Astrocyte (in vitro differentiated cells and primary cell): Measurements from ENCODE around the gene IL10RA. TPM values are rescaled to one million over a fixed set of nuclear protein-coding genes. Genes with fewer than 3 reads are reported as not detected.

Experiments used
- DNase-seq: peaks from one replicate; pipeline ENCODE4 v3.0.0-alpha.2; 2010; ENCODE audit warnings: low read depth
- FAIRE-seq: peaks from 2 replicates; lab custom pipeline; 2011; peaks lifted over from hg19 to GRCh38; lab: Jason Lieb, UNC
- H2AFZ ChIP-seq: 2 replicates; pipeline ENCODE4 v1.6.0; 2012; ENCODE audit warnings: low read depth, low read length, inconsistent platforms
- H3K27ac ChIP-seq: 2 replicates; pipeline ENCODE4 v1.5.1; 2011; ENCODE audit warnings: low read depth, low read length, inconsistent platforms
- H3K27me3 ChIP-seq: 2 replicates; pipeline ENCODE4 v1.6.0; 2011; ENCODE audit warnings: low read length, inconsistent platforms; ENCODE audit not compliant: insufficient read depth
- H3K36me3 ChIP-seq: 2 replicates; pipeline ENCODE4 v1.5.1; 2011; ENCODE audit warnings: low read length, inconsistent platforms; ENCODE audit not compliant: insufficient read depth
- H3K4me1 ChIP-seq: 2 replicates; pipeline ENCODE4 v1.5.1; 2011; ENCODE audit warnings: low read length, inconsistent platforms; ENCODE audit not compliant: insufficient read depth
- H3K4me2 ChIP-seq: 2 replicates; pipeline ENCODE4 v1.6.0; 2012; ENCODE audit warnings: low read length, inconsistent platforms
- H3K4me3 ChIP-seq: 2 replicates; pipeline ENCODE4 v1.5.1; 2011; ENCODE audit warnings: low read depth, mild to moderate bottlenecking, low read length, inconsistent platforms; ENCODE audit not compliant: insufficient read depth
- H3K79me2 ChIP-seq: 2 replicates; pipeline ENCODE4 v1.6.0; 2012; ENCODE audit warnings: mild to moderate bottlenecking, low read length, inconsistent platforms; ENCODE audit not compliant: insufficient read depth
- H3K9ac ChIP-seq: 2 replicates; pipeline ENCODE4 v1.6.0; 2012; ENCODE audit warnings: mild to moderate bottlenecking, low read length, inconsistent platforms
- H3K9me3 ChIP-seq: 2 replicates; pipeline ENCODE4 v1.5.1; 2012; ENCODE audit warnings: low read depth, mild to moderate bottlenecking, low read length, inconsistent platforms; ENCODE audit not compliant: insufficient read depth
- H4K20me1 ChIP-seq: 2 replicates; pipeline ENCODE4 v1.6.0; 2012; ENCODE audit warnings: low read length, inconsistent platforms; ENCODE audit not compliant: insufficient read depth
- H3K27ac Mint-ChIP-seq: one replicate; pipeline ENCODE4 v1.8.0; 2021; ENCODE audit warnings: mild to moderate bottlenecking, mixed read lengths; ENCODE audit not compliant: unreplicated experiment
- H3K27me3 Mint-ChIP-seq: one replicate; pipeline ENCODE4 v1.8.0; 2021; ENCODE audit warnings: low read depth, mixed read lengths; ENCODE audit not compliant: unreplicated experiment
- H3K36me3 Mint-ChIP-seq: one replicate; pipeline ENCODE4 v1.8.0; 2021; ENCODE audit warnings: low read depth, mixed read lengths; ENCODE audit not compliant: unreplicated experiment
- H3K4me1 Mint-ChIP-seq: one replicate; pipeline ENCODE4 v1.8.0; 2021; ENCODE audit warnings: low read depth, mixed read lengths; ENCODE audit not compliant: unreplicated experiment
- H3K4me3 Mint-ChIP-seq: one replicate; pipeline ENCODE4 v1.8.0; 2021; ENCODE audit warnings: mild to moderate bottlenecking, moderate library complexity, mixed read lengths; ENCODE audit not compliant: unreplicated experiment
- H3K9me3 Mint-ChIP-seq: one replicate; pipeline ENCODE4 v1.8.0; 2021; ENCODE audit warnings: mild to moderate bottlenecking, mixed read lengths; ENCODE audit not compliant: unreplicated experiment
- CTCF ChIP-seq: IDR thresholded peaks from 2 replicates; pipeline ENCODE4 v1.5.1; 2011; ENCODE audit warnings: low read depth, mild to moderate bottlenecking, inconsistent platforms, low read length, moderate library complexity; ENCODE audit not compliant: insufficient read depth
- EZH2 ChIP-seq: IDR thresholded peaks from 2 replicates; pipeline ENCODE4 v1.6.1; 2012; ENCODE audit warnings: mild to moderate bottlenecking, low read length, inconsistent platforms; ENCODE audit not compliant: insufficient read depth
- total RNA-seq: library from RNA; stranded (reverse); gene quantifications from 2 replicates; pipeline ENCODE4 v1.2.1, GENCODE V29; 2021

Gene IL10RA
- total RNA-seq, 1 donor from 2014 or later: 0.73 TPM

- DNase-seq: no peak
- no peaks in the 10 kb centered on the region for H3K36me3 ChIP-seq
- H3K27me3 ChIP-seq: peaks cover 10% of the 10 kb centered on the region
- FAIRE-seq: no peak
- H3K4me1 Mint-ChIP-seq: no peaks in the 10 kb centered on the region
- H3K27ac ChIP-seq: no peak overlapping the region
- H3K27ac Mint-ChIP-seq: no peak overlapping the region
- no peaks in the 10 kb centered on the region for H3K9me3 ChIP-seq
- no peak overlapping the region for H3K4me3 ChIP-seq
- H4K20me1 ChIP-seq: no peaks in the 10 kb centered on the region
- H3K9me3 Mint-ChIP-seq: no peaks in the 10 kb centered on the region
- TF ChIP-seq EZH2: no peak
- no peak for TF ChIP-seq CTCF
- H3K4me3 Mint-ChIP-seq: no peak overlapping the region
- H3K4me1 ChIP-seq: no peaks in the 10 kb centered on the region
- peaks cover 46% of the 10 kb centered on the region for H3K27me3 Mint-ChIP-seq
- no peaks in the 10 kb centered on the region for H3K36me3 Mint-ChIP-seq
- no peak overlapping the region for H3K9ac ChIP-seq
- H2AFZ ChIP-seq: no peak overlapping the region
- no peak overlapping the region for H3K4me2 ChIP-seq
- H3K79me2 ChIP-seq: no peaks in the 10 kb centered on the region
Measured at GRCh38 chr11:118047749-118048148, 61.6 kb downstream of the IL10RA start.

- H3K27me3 ChIP-seq: peaks cover 10% of the 10 kb centered on the region
- TF ChIP-seq CTCF (no peak), EZH2 (no peak)
- Mint-ChIP-seq H3K4me1 (no peaks in the 10 kb centered on the region), H3K27ac (no peak overlapping the region), H3K4me3 (no peak overlapping the region), H3K27me3 (peaks cover 46% of the 10 kb centered on the region), H3K9me3 (no peaks in the 10 kb centered on the region), H3K36me3 (no peaks in the 10 kb centered on the region)
- DNase-seq (no peak), FAIRE-seq (no peak)
- no peak overlapping the region for H2AFZ ChIP-seq
- H3K4me1 ChIP-seq: no peaks in the 10 kb centered on the region
- no peaks in the 10 kb centered on the region for H3K9me3 ChIP-seq
- H3K36me3 ChIP-seq: no peaks in the 10 kb centered on the region
- no peaks in the 10 kb centered on the region for H4K20me1 ChIP-seq
- H3K79me2 ChIP-seq: no peaks in the 10 kb centered on the region
- H3K27ac ChIP-seq: no peak overlapping the region
- no peak overlapping the region for H3K4me3 ChIP-seq
- H3K4me2 ChIP-seq: no peak overlapping the region
- H3K9ac ChIP-seq: no peak overlapping the region
Measured at GRCh38 chr11:118048472-118049370, 62.5 kb downstream of the IL10RA start.

GRCh38 chr11:118049771-118050170 lies 63.6 kb downstream of the IL10RA start:
- H3K4me3 ChIP-seq: no peak overlapping the region
- H3K4me1 ChIP-seq: no peaks in the 10 kb centered on the region
- peaks cover 41% of the 10 kb centered on the region for H3K27me3 Mint-ChIP-seq
- no peak overlapping the region for H3K27ac ChIP-seq
- H3K9ac ChIP-seq: no peak overlapping the region
- H3K9me3 Mint-ChIP-seq: no peaks in the 10 kb centered on the region
- H3K36me3 ChIP-seq: no peaks in the 10 kb centered on the region
- H3K27ac Mint-ChIP-seq: no peak overlapping the region
- no peaks in the 10 kb centered on the region for H4K20me1 ChIP-seq
- no peaks in the 10 kb centered on the region for H3K79me2 ChIP-seq
- no peak overlapping the region for H3K4me3 Mint-ChIP-seq
- DNase-seq: no peak
- H2AFZ ChIP-seq: no peak overlapping the region
- no peak overlapping the region for H3K4me2 ChIP-seq
- TF ChIP-seq EZH2: no peak
- no peak for TF ChIP-seq CTCF
- no peaks in the 10 kb centered on the region for H3K9me3 ChIP-seq
- H3K27me3 ChIP-seq: peaks cover 10% of the 10 kb centered on the region
- no peak for FAIRE-seq
- H3K36me3 Mint-ChIP-seq: no peaks in the 10 kb centered on the region
- H3K4me1 Mint-ChIP-seq: no peaks in the 10 kb centered on the region
